Caco-2 (cell line): ENCODE measurements around the gene DLST. TPM values are rescaled to one million over a fixed set of nuclear protein-coding genes. Genes with fewer than 3 reads are reported as not detected.

Source experiments
- BruUV-seq: library from RNA; stranded (reverse); fragments of 400-500 nt; replicated peaks from 2 replicates; lab custom pipeline; 2021; lab: Mats Ljungman, UMichigan
- CTCF ChIA-PET: fragments of 300-600 bp; sonication (Branson Sonifier 250); formaldehyde crosslinking; loops from one replicate; lab custom pipeline; 2022; ENCODE audit warnings: antibody characterized with exemption; lab: Charles Lee
- POLR2A ChIA-PET: fragments of 300-600 bp; sonication (Branson Sonifier 250); formaldehyde crosslinking; loops from one replicate; lab custom pipeline; 2022; ENCODE audit warnings: antibody characterized with exemption; lab: Charles Lee
- DNase-seq, 2 experiments: peaks; one replicate each; pipeline versions ENCODE4 v3.0.0 to v3.0.0-alpha.2; 2020 to 2022
- H3K27me3 ChIP-seq: replicated peaks from 2 replicates; pipeline ENCODE4 v1.6.0; 2011; ENCODE audit warnings: low read length; ENCODE audit not compliant: control insufficient read depth, insufficient read depth
- H3K36me3 ChIP-seq: 2 replicates; pipeline ENCODE4 v1.5.1; 2011; ENCODE audit warnings: low read length; ENCODE audit not compliant: control insufficient read depth, insufficient read depth
- H3K4me1 ChIP-seq: fragments of 250-450 bp; sonication (Bioruptor Pico); 2 replicates; pipeline ENCODE4 v1.5.1; 2020; ENCODE audit warnings: mild to moderate bottlenecking
- H3K4me3 ChIP-seq: 2 replicates; pipeline ENCODE4 v1.5.1; 2011; ENCODE audit warnings: low read depth, mild to moderate bottlenecking, control low read depth, low read length
- H3K9me3 ChIP-seq: fragments of 250-450 bp; sonication (Bioruptor Pico); 2 replicates; pipeline ENCODE4 v1.5.1; 2020; ENCODE audit warnings: mild to moderate bottlenecking, moderate library complexity
- H3K27ac Mint-ChIP-seq: one replicate; pipeline ENCODE4 v1.8.0; 2022; ENCODE audit warnings: mixed read lengths; ENCODE audit not compliant: unreplicated experiment
- H3K27me3 Mint-ChIP-seq: one replicate; pipeline ENCODE4 v1.8.0; 2022; ENCODE audit warnings: mixed read lengths; ENCODE audit not compliant: insufficient read depth, unreplicated experiment
- H3K36me3 Mint-ChIP-seq: one replicate; pipeline ENCODE4 v1.8.0; 2022; ENCODE audit warnings: mild to moderate bottlenecking, mixed read lengths; ENCODE audit not compliant: insufficient read depth, unreplicated experiment
- H3K4me1 Mint-ChIP-seq: one replicate; pipeline ENCODE4 v1.8.0; 2022; ENCODE audit warnings: low read depth, mixed read lengths; ENCODE audit not compliant: unreplicated experiment
- H3K4me3 Mint-ChIP-seq: one replicate; pipeline ENCODE4 v1.8.0; 2022; ENCODE audit warnings: mild to moderate bottlenecking, moderate library complexity, mixed read lengths; ENCODE audit not compliant: unreplicated experiment
- H3K9me3 Mint-ChIP-seq: one replicate; pipeline ENCODE4 v1.8.0; 2022; ENCODE audit warnings: mixed read lengths; ENCODE audit not compliant: unreplicated experiment
- CTCF ChIP-seq, 2 experiments: fragments of 200-600 bp in 1 of 2; IDR thresholded peaks; 1 replicate in 1 of 2; 2 replicates in 1 of 2; pipeline versions ENCODE4 v1.5.1 to v1.8.0; 2011 to 2022; ENCODE audit warnings: antibody characterized with exemption in 1 of 2, control low read depth in 1 of 2, inconsistent platforms in 1 of 2, low read depth in 1 of 2, low read length in 1 of 2, mild to moderate bottlenecking in 1 of 2, moderate library complexity in 1 of 2; ENCODE audit not compliant: insufficient read depth in 1 of 2, severe bottlenecking in 1 of 2, unreplicated experiment in 1 of 2
- intact Hi-C: fragments of 100-400 bp; cut with micrococcal nuclease; formaldehyde crosslinking; loops from one replicate; pipeline ENCODE4 v1.10.0; 2022; ENCODE audit not compliant: unreplicated experiment
- total RNA-seq: library from RNA; stranded (reverse); gene quantifications from 2 replicates; pipeline ENCODE4 v1.2.3, GENCODE V29; 2022

Gene DLST
- total RNA-seq, 1 experiment from 2014 or later, result 88.1 TPM

- Mint-ChIP-seq H3K4me1 (no peaks in the 10 kb centered on the region), H3K4me3 (no peak overlapping the region), H3K9me3 (peaks cover 10% of the 10 kb centered on the region), H3K27ac (no peak overlapping the region), H3K27me3 (peaks cover 6% of the 10 kb centered on the region), H3K36me3 (peaks cover 17% of the 10 kb centered on the region)
- POLR2A ChIA-PET, result no interaction called here
- no peak overlapping the region for H3K4me3 ChIP-seq
- H3K36me3 ChIP-seq, result no peaks in the 10 kb centered on the region
- H3K27me3 ChIP-seq, result no peaks in the 10 kb centered on the region
- peaks cover 12% of the 10 kb centered on the region for H3K4me1 ChIP-seq
- BruUV-seq, result no TSS peak
- CTCF ChIA-PET, result interaction anchor here (0.6 kb wide), 1 partner anchor 68 kb away, joined by 4 read pairs; no protein-coding TSS in a partner anchor
- no peak for DNase-seq
- TF ChIP-seq CTCF (IDR thresholded peaks at IDR 0.05; ENCODE audit: insufficient read depth in 1 of 2, low read depth in 1 of 2, low read length in 1 of 2, severe bottlenecking in 1 of 2, unreplicated experiment in 1 of 2), result no peak
- H3K9me3 ChIP-seq, result no peaks in the 10 kb centered on the region
- intact Hi-C loops, result no loop called here
Measured at GRCh38 chr14:74942608-74943007, 60.9 kb downstream of the DLST start.

DNA sequence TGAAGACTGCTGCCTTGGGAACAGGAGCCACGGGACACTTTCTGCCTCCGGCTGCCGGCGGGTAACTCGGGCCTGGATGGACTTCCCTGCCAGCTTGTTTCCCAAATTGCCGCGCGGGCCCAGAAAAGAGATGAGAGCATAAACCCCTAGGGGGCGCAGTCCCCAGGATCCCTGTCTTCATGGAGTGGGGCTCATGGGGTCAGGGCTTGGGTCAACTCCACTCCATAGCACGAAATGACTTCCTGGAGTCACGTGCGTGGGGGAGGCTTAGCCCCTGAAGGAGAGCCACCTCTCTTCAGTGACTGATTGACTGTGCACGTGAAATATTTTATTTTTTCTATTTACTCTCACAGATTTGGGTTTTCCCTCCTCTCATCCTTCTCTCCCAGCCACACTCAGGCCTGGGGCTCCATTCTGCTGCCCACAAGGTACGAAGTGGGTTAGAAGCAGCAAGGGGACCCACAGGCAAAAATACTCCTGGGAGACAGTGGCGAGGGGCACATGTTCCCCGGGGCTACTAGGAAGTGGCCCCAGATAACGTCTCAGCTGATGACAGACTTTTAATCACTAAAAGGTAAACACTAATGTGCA, 63.6 kb downstream of the DLST start:
- no peak overlapping the region for H3K4me3 Mint-ChIP-seq
- no peaks in the 10 kb centered on the region for H3K36me3 ChIP-seq
- peaks cover 19% of the 10 kb centered on the region for H3K36me3 Mint-ChIP-seq
- DNase-seq, result peak in 1 of 2 experiments; percentile 65
- peaks cover 9% of the 10 kb centered on the region for H3K4me1 Mint-ChIP-seq
- no peaks in the 10 kb centered on the region for H3K27me3 Mint-ChIP-seq
- no peak overlapping the region for H3K27ac Mint-ChIP-seq
- H3K27me3 ChIP-seq, result no peaks in the 10 kb centered on the region
- CTCF ChIA-PET, result interaction anchor here (0.6 to 2.0 kb wide), 13 partner anchors 10 to 124 kb away, joined by 3 to 16 read pairs (median 4); partner anchors contain the start of genes ACYP1, EIF2B2, PGF and RPS6KL1
- no peaks in the 10 kb centered on the region for H3K9me3 Mint-ChIP-seq
- no peaks in the 10 kb centered on the region for H3K9me3 ChIP-seq
- BruUV-seq, result no TSS peak
- no peak overlapping the region for H3K4me3 ChIP-seq
- POLR2A ChIA-PET, result no interaction called here
- H3K4me1 ChIP-seq, result peaks cover 22% of the 10 kb centered on the region
- peak; percentile 39 to 51 for TF ChIP-seq CTCF (IDR thresholded peaks at IDR 0.05; ENCODE audit: insufficient read depth in 1 of 2, low read depth in 1 of 2, low read length in 1 of 2, severe bottlenecking in 1 of 2, unreplicated experiment in 1 of 2)
- intact Hi-C loops, result loop anchor here (1.0 kb wide), 1 partner anchor 143 kb away; no protein-coding TSS in a partner anchor

DNA sequence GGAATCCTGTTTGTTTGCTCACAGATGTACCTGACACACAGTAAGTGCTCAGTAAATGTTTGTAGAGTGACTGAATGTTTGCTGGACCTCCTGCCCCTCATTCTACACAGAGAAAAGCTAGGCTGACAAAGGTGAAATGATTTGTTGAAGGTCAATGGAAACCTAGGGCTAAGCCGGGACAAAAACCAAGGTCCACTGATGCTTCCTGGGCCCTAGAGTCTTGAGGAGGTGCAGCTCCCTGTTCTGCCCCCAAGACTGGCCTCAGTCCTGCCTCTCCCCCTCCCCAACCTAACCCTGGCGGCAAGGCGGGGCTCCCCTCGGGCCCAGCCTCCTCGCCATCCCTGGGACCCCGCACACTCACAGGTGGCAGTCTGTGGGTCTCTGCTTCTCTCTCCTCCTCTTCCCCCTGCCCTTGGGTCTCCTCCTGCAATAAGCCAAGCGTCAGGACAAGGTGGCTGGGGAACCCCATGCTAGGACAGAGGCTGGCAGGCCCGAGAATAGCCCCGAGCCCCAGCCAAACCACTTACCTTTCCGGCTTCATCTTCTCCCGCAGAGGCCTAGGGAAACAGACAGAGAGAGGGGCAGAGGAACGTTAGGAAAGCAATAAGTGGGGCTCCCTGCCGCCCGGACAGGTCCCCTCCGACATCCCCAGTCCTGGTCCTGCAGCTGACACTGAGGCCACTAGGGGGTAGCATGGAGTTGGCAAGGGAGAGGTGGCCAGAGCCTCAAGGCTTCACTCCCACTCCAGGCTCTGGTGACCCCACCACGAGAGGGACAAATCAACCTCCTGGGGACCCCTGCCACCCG, 64.3 kb downstream of the DLST start:
- BruUV-seq, result no TSS peak
- H3K27ac Mint-ChIP-seq, result peak overlapping the region; percentile 7

More for the DNA sequence above, 64.3 kb downstream of the DLST start:
- ChIA-PET POLR2A (no interaction called here), CTCF (interaction anchor here (0.5 to 2.0 kb wide), 10 partner anchors 9 to 356 kb away, joined by 3 to 16 read pairs (median 4); partner anchors contain the start of genes ACYP1, PGF and RPS6KL1)
- H3K9me3 ChIP-seq, result no peaks in the 10 kb centered on the region
- intact Hi-C loops, result loop anchor here (1.0 kb wide), 2 partner anchors 56 to 142 kb away; partner anchors contain the start of gene EIF2B2
- H3K4me1 ChIP-seq, result peaks cover 29% of the 10 kb centered on the region
- H3K9me3 Mint-ChIP-seq, result no peaks in the 10 kb centered on the region
- peaks cover 9% of the 10 kb centered on the region for H3K4me1 Mint-ChIP-seq
- H3K4me3 Mint-ChIP-seq, result no peak overlapping the region
- DNase-seq, result peak; percentile 77 to 86
- no peaks in the 10 kb centered on the region for H3K27me3 Mint-ChIP-seq
- H3K27me3 ChIP-seq, result no peaks in the 10 kb centered on the region
- H3K4me3 ChIP-seq, result no peak overlapping the region
- no peaks in the 10 kb centered on the region for H3K36me3 ChIP-seq
- peaks cover 19% of the 10 kb centered on the region for H3K36me3 Mint-ChIP-seq
- peak; percentile 81 to 93 for TF ChIP-seq CTCF (IDR thresholded peaks at IDR 0.05; ENCODE audit: insufficient read depth in 1 of 2, low read depth in 1 of 2, low read length in 1 of 2, severe bottlenecking in 1 of 2, unreplicated experiment in 1 of 2)
